Keratinocyte (primary cell): ENCODE results near the gene ADAMTS4. TPM values are rescaled to one million over a fixed set of nuclear protein-coding genes. Genes with fewer than 3 reads are reported as not detected.

Experiments used
- DNase-seq: peaks from one replicate; pipeline ENCODE4 v3.0.0-alpha.2; 2011; ENCODE audit warnings: low read depth, missing footprints, low spot score
- FAIRE-seq: peaks from 2 replicates; lab custom pipeline; 2011; peaks lifted over from hg19 to GRCh38; lab: Jason Lieb, UNC
- H2AFZ ChIP-seq: 2 replicates; pipeline ENCODE4 v1.6.0; 2012; ENCODE audit warnings: low read length, control low read depth, inconsistent platforms; ENCODE audit not compliant: control insufficient read depth
- H3K27ac ChIP-seq: 2 replicates; pipeline ENCODE4 v1.5.1; 2011; ENCODE audit warnings: low read length; ENCODE audit not compliant: control insufficient read depth, insufficient read depth
- H3K27me3 ChIP-seq: 3 replicates; pipeline ENCODE4 v1.6.0; 2011; ENCODE audit warnings: low read length; ENCODE audit not compliant: control insufficient read depth, insufficient read depth; ENCODE audit errors: extremely low read depth
- H3K36me3 ChIP-seq, 2 experiments: 2 replicates in 1 of 2; 3 replicates in 1 of 2; pipeline ENCODE4 v1.5.1; 2011; ENCODE audit warnings: low read length in 2 of 2, mild to moderate bottlenecking in 1 of 2; ENCODE audit not compliant: control insufficient read depth in 2 of 2, insufficient read depth in 2 of 2; ENCODE audit errors: extremely low read depth in 1 of 2
- H3K4me1 ChIP-seq: 3 replicates; pipeline ENCODE4 v1.5.1; 2011; ENCODE audit warnings: low read length; ENCODE audit not compliant: control insufficient read depth, insufficient read depth; ENCODE audit errors: extremely low read depth
- H3K4me2 ChIP-seq: 3 replicates; pipeline ENCODE4 v1.6.0; 2011; ENCODE audit warnings: low read depth, low read length; ENCODE audit not compliant: control insufficient read depth, insufficient read depth; ENCODE audit errors: extremely low read depth
- H3K4me3 ChIP-seq, 3 experiments: fragments of 200-600 bp in 1 of 3; sonication (generic) in 1 of 3; 2 replicates in 2 of 3; 3 replicates in 1 of 3; pipeline ENCODE4 v1.5.1; 2011 to 2016; ENCODE audit warnings: low read length in 3 of 3, mild to moderate bottlenecking in 3 of 3, control low read depth in 2 of 3, inconsistent platforms in 1 of 3, low read depth in 1 of 3, mixed read lengths in 1 of 3, mixed run types in 1 of 3, moderate library complexity in 1 of 3; ENCODE audit not compliant: control insufficient read depth in 2 of 3, insufficient read depth in 2 of 3; ENCODE audit errors: extremely low read depth in 1 of 3
- H3K79me2 ChIP-seq: 2 replicates; pipeline ENCODE4 v1.6.0; 2012; ENCODE audit warnings: low read length; ENCODE audit not compliant: control insufficient read depth, insufficient read depth
- H3K9ac ChIP-seq: 3 replicates; pipeline ENCODE4 v1.6.0; 2011; ENCODE audit warnings: low read length; ENCODE audit not compliant: control insufficient read depth, insufficient read depth; ENCODE audit errors: extremely low read depth
- H3K9me1 ChIP-seq: 3 replicates; pipeline ENCODE4 v1.6.0; 2011; ENCODE audit warnings: low read length; ENCODE audit not compliant: control insufficient read depth, insufficient read depth; ENCODE audit errors: extremely low read depth
- H3K9me3 ChIP-seq: 2 replicates; pipeline ENCODE4 v1.5.1; 2012; ENCODE audit warnings: low read depth, low read length; ENCODE audit not compliant: control insufficient read depth
- H4K20me1 ChIP-seq: 3 replicates; pipeline ENCODE4 v1.6.0; 2011; ENCODE audit warnings: low read length; ENCODE audit not compliant: control insufficient read depth, insufficient read depth; ENCODE audit errors: extremely low read depth
- EZH2 ChIP-seq: IDR thresholded peaks from one replicate; pipeline ENCODE4 v1.6.1; 2012; ENCODE audit warnings: inconsistent platforms, mild to moderate bottlenecking, low read length, moderate library complexity
- dilution Hi-C: fragments of 300-500 bp; cut with MboI; formaldehyde crosslinking; loops from one replicate; pipeline ENCODE4 v1.7.0; 2020; ENCODE audit warnings: low sequenced_read_pairs; ENCODE audit not compliant: extremely low pct_ligation_motif_present
- polyA plus RNA-seq, 5 experiments: library from polyadenylated mRNA; depleted of rRNA in 3 of 5; stranded (reverse) in 3 of 5; stranded (forward) in 1 of 5; unstranded in 1 of 5; fragments of >200 nt; gene quantifications; 1 replicate in 1 of 5; 2 replicates in 3 of 5; 3 replicates in 1 of 5; pipeline versions ENCODE4 v1.2.1 to v1.2.3, GENCODE V29; 2011 to 2012; ENCODE audit warnings: missing spikeins in 2 of 5, low read depth in 1 of 5, low replicate concordance in 1 of 5
- TF ChIP-seq, protein P1 (sequence below), 3 experiments: IDR thresholded peaks in 1 of 3; conservative IDR thresholded peaks in 1 of 3; optimal IDR thresholded peaks in 1 of 3; 2 replicates in 2 of 3; 3 replicates in 1 of 3; pipeline versions ENCODE3 to v1.5.1; 2011; ENCODE audit warnings: low read length in 3 of 3, mild to moderate bottlenecking in 3 of 3, moderate library complexity in 2 of 3, control low read depth in 1 of 3, inconsistent platforms in 1 of 3; ENCODE audit not compliant: insufficient read depth in 2 of 3; ENCODE audit errors: extremely low read depth in 1 of 3

ADAMTS4 gene
- polyA plus RNA-seq, 1 donor (not counting 4 experiments of a cell fraction or from before 2014, with no cell fraction given) = 0.35 TPM

GRCh38 chr1:161216945-161217712 lies 18.3 kb upstream of the ADAMTS4 start:
- TF ChIP-seq EZH2 = no peak
- TF ChIP-seq, protein P1, sequence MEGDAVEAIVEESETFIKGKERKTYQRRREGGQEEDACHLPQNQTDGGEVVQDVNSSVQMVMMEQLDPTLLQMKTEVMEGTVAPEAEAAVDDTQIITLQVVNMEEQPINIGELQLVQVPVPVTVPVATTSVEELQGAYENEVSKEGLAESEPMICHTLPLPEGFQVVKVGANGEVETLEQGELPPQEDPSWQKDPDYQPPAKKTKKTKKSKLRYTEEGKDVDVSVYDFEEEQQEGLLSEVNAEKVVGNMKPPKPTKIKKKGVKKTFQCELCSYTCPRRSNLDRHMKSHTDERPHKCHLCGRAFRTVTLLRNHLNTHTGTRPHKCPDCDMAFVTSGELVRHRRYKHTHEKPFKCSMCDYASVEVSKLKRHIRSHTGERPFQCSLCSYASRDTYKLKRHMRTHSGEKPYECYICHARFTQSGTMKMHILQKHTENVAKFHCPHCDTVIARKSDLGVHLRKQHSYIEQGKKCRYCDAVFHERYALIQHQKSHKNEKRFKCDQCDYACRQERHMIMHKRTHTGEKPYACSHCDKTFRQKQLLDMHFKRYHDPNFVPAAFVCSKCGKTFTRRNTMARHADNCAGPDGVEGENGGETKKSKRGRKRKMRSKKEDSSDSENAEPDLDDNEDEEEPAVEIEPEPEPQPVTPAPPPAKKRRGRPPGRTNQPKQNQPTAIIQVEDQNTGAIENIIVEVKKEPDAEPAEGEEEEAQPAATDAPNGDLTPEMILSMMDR (optimal IDR thresholded peaks at IDR 0.05 in 1 of 3, IDR thresholded peaks at IDR 0.05 in 1 of 3, conservative IDR thresholded peaks at IDR 0.05 in 1 of 3; ENCODE audit: extremely low read depth in 1 of 3, insufficient read depth in 2 of 3, low read length in 3 of 3) = no peak
- no peak for FAIRE-seq

GRCh38 chr1:161215076-161215475 lies 16.2 kb upstream of the ADAMTS4 start, which contains the start of gene FCER1G:
TSS of gene FCER1G (plus strand) at chr1:161215295. CDS start at chr1:161215322, 27 bp downstream.
- dilution Hi-C loops = no loop called here
- H3K27me3 ChIP-seq = no peaks in the 10 kb centered on the region
- H3K9me1 ChIP-seq = no peaks in the 10 kb centered on the region
- H3K4me2 ChIP-seq = no peak within 1 kb of the TSS
- H3K4me1 ChIP-seq = no peaks in the 10 kb centered on the region
- no peak for FAIRE-seq
- no peaks in the 10 kb centered on the region for H3K9me3 ChIP-seq
- DNase-seq = no peak
- no peaks in the 10 kb centered on the region for H4K20me1 ChIP-seq
- H3K27ac ChIP-seq = no peak within 1 kb of the TSS
- H3K4me3 ChIP-seq = no peak within 1 kb of the TSS
- peaks cover 19 to 21% of the 10 kb centered on the region in 2 experiments for H3K36me3 ChIP-seq
- TF ChIP-seq, protein P1 (optimal IDR thresholded peaks at IDR 0.05 in 1 of 3, IDR thresholded peaks at IDR 0.05 in 1 of 3, conservative IDR thresholded peaks at IDR 0.05 in 1 of 3; ENCODE audit: extremely low read depth in 1 of 3, insufficient read depth in 2 of 3, low read length in 3 of 3) = no peak
- no peak for TF ChIP-seq EZH2
- H3K9ac ChIP-seq = no peak within 1 kb of the TSS
- H2AFZ ChIP-seq = no peak within 1 kb of the TSS
- no peaks in the 10 kb centered on the region for H3K79me2 ChIP-seq

More at GRCh38 chr1:161216945-161217712, 18.3 kb upstream of the ADAMTS4 start:
- Histone ChIP-seq H3K4me2 (no peak overlapping the region), H3K36me3 (peaks cover 4 to 14% of the 10 kb centered on the region in 2 experiments), H3K27ac (no peak overlapping the region), H3K4me1 (no peaks in the 10 kb centered on the region), H3K79me2 (no peaks in the 10 kb centered on the region), H3K9me1 (no peaks in the 10 kb centered on the region), H3K27me3 (no peaks in the 10 kb centered on the region), H2AFZ (no peak overlapping the region), H3K9me3 (no peaks in the 10 kb centered on the region), H3K4me3 (no peak overlapping the region), H3K9ac (no peak overlapping the region), H4K20me1 (no peaks in the 10 kb centered on the region)
- dilution Hi-C loops = no loop called here
- DNase-seq = no peak
